GM12878 (cell line): ENCODE measurements around the gene MAP4. TPM values are rescaled to one million over a fixed set of nuclear protein-coding genes. Genes with fewer than 3 reads are reported as not detected.

ENCODE experiments used
- BACH1 ChIP-seq: fragments of 450-650 bp; IDR thresholded peaks from 2 replicates; pipeline ENCODE4 v1.6.1; 2017; ENCODE audit warnings: mild to moderate bottlenecking, borderline replicate concordance
- BCL11A ChIP-seq: IDR thresholded peaks from 2 replicates; pipeline ENCODE4 v1.6.1; 2011; ENCODE audit warnings: low read depth, low read length
- BRCA1 ChIP-seq: IDR thresholded peaks from 2 replicates; pipeline ENCODE4 v1.6.1; 2011; ENCODE audit warnings: low read depth, low read length, improper control_type of control experiment
- CREM ChIP-seq: IDR thresholded peaks from 2 replicates; pipeline ENCODE4 v1.6.1; 2014; ENCODE audit warnings: antibody characterized with exemption, low read depth
- CUX1 ChIP-seq: IDR thresholded peaks from 2 replicates; pipeline ENCODE4 v1.6.1; 2012; ENCODE audit warnings: improper control_type of control experiment, low read depth, low read length; ENCODE audit not compliant: insufficient replicate concordance
- E2F8 ChIP-seq: fragments of 450-650 bp; IDR thresholded peaks from 2 replicates; pipeline ENCODE4 v1.6.1; 2018; ENCODE audit warnings: mild to moderate bottlenecking, low read depth, moderate library complexity; ENCODE audit not compliant: partially characterized antibody
- FOXK2 ChIP-seq: fragments of 450-650 bp; IDR thresholded peaks from 2 replicates; pipeline ENCODE4 v1.6.1; 2017; ENCODE audit warnings: mild to moderate bottlenecking, moderate library complexity
- FOXM1 ChIP-seq: IDR thresholded peaks from 2 replicates; pipeline ENCODE4 v1.6.1; 2012; ENCODE audit warnings: low read depth, mild to moderate bottlenecking, inconsistent platforms, low read length, moderate library complexity
- HDAC6 ChIP-seq: fragments of 200-600 bp; sonication (generic); IDR thresholded peaks from one replicate; pipeline ENCODE4 v1.8.0; 2017; ENCODE audit warnings: antibody characterized with exemption; ENCODE audit not compliant: unreplicated experiment
- MYB ChIP-seq: fragments of 150-350 bp; IDR thresholded peaks from 2 replicates; pipeline ENCODE4 v1.6.1; 2014; ENCODE audit warnings: mild to moderate bottlenecking, low read depth, low read length, borderline replicate concordance
- NR2F1 ChIP-seq: fragments of 450-650 bp; conservative IDR thresholded peaks from 2 replicates; pipeline ENCODE4 v1.6.1; 2017; ENCODE audit warnings: mild to moderate bottlenecking
- RAD21 ChIP-seq: IDR thresholded peaks from 2 replicates; pipeline ENCODE4 v1.6.1; 2011; ENCODE audit warnings: mild to moderate bottlenecking, low read depth, low read length, moderate library complexity; ENCODE audit not compliant: insufficient read depth
- RB1 ChIP-seq: fragments of 450-650 bp; formaldehyde crosslinking; IDR thresholded peaks from 2 replicates; pipeline ENCODE4 v1.6.1; 2017; ENCODE audit warnings: mild to moderate bottlenecking, borderline replicate concordance
- SMC3 ChIP-seq: IDR thresholded peaks from 2 replicates; pipeline ENCODE4 v1.6.1; 2011; ENCODE audit warnings: low read length, improper control_type of control experiment, borderline replicate concordance
- SPI1 ChIP-seq: IDR thresholded peaks from 2 replicates; pipeline ENCODE4 v1.6.1; 2011; ENCODE audit warnings: low read depth, mild to moderate bottlenecking, low read length, moderate library complexity, borderline replicate concordance; ENCODE audit not compliant: insufficient read depth
- SREBF2 ChIP-seq: IDR thresholded peaks from 2 replicates; pipeline ENCODE4 v1.6.1; 2012; ENCODE audit warnings: mild to moderate bottlenecking, low read length
- STAT3 ChIP-seq: IDR thresholded peaks from 2 replicates; pipeline ENCODE4 v1.6.1; 2011; ENCODE audit warnings: low read depth, low read length, improper control_type of control experiment
- TAF1 ChIP-seq: IDR thresholded peaks from 2 replicates; pipeline ENCODE4 v1.6.1; 2011; ENCODE audit warnings: mild to moderate bottlenecking, low read depth, low read length, borderline replicate concordance
- TCF3 ChIP-seq: IDR thresholded peaks from 2 replicates; pipeline ENCODE4 v1.6.1; 2012; ENCODE audit warnings: low read depth, mild to moderate bottlenecking, low read length, borderline replicate concordance; ENCODE audit not compliant: insufficient read depth
- WRNIP1 ChIP-seq: IDR thresholded peaks from 2 replicates; pipeline ENCODE4 v1.6.1; 2011; ENCODE audit warnings: low read depth, low read length, improper control_type of control experiment, borderline replicate concordance
- ZNF217 ChIP-seq: fragments of 450-650 bp; IDR thresholded peaks from 2 replicates; pipeline ENCODE4 v1.6.1; 2017; ENCODE audit warnings: antibody characterized with exemption, mild to moderate bottlenecking
- ZNF24 ChIP-seq: fragments of 450-650 bp; IDR thresholded peaks from 2 replicates; pipeline ENCODE4 v1.6.1; 2017; ENCODE audit warnings: antibody characterized with exemption, mild to moderate bottlenecking
- polyA plus RNA-seq, 11 experiments: library from polyadenylated mRNA; depleted of rRNA in 4 of 11; unstranded in 6 of 11; stranded (reverse) in 5 of 11; fragments of >200 nt; fragmentation: Nextera tagmentation in 4 of 11; fragmentation: Illumina TruSeq in 1 of 11; extraction: Ambion mirVana in 4 of 11; extraction: Trizol in 1 of 11; gene quantifications; 1 replicate in 1 of 11; 2 replicates in 10 of 11; pipeline versions ENCODE4 v1.2.1 to v1.2.3, GENCODE V29; 2011 to 2016; ENCODE audit warnings: inconsistent platforms in 2 of 11, missing spikeins in 2 of 11, low read depth in 1 of 11
- total RNA-seq, 4 experiments: library from RNA; depleted of rRNA in 3 of 4; stranded (reverse); fragments of >200 nt in 3 of 4; fragmentation: Illumina TruSeq in 1 of 4; extraction: Trizol in 1 of 4; gene quantifications; 2 replicates each; pipeline versions ENCODE4 v1.2.1 to v1.2.3, GENCODE V29; 2013 to 2021

MAP4 gene
- total and polyA plus RNA-seq, 10 of the 15 experiments (the other 5 are each of a cell fraction or from before 2014, with no cell fraction given) = 22.2 to 145 (median 47.2) TPM

- no peak for TF ChIP-seq CUX1
- peak; percentile 54 for TF ChIP-seq NR2F1
- no peak for TF ChIP-seq SREBF2
- no peak for TF ChIP-seq HDAC6
- no peak for TF ChIP-seq RAD21
- TF ChIP-seq CREM = peak; percentile 66; the same call in 1 of the 2 replicates
- no peak for TF ChIP-seq WRNIP1
- peak; percentile 50; the same call in 1 of the 2 replicates for TF ChIP-seq BACH1
- TF ChIP-seq BCL11A = no peak
- TF ChIP-seq FOXK2 = peak; percentile 33; the same call in 1 of the 2 replicates
- TF ChIP-seq FOXM1 = no peak
- TF ChIP-seq RB1 = 0 out of 2 replicates have a peak, but pooled peaks have one; percentile 48
- TF ChIP-seq STAT3 = no peak
- no peak for TF ChIP-seq BRCA1
- no peak for TF ChIP-seq SPI1
- no peak for TF ChIP-seq SMC3
- 0 out of 2 replicates have a peak, but pooled peaks have one; percentile 6 for TF ChIP-seq TAF1
- 0 out of 2 replicates have a peak, but pooled peaks have one; percentile 24 for TF ChIP-seq TCF3
- no peak for TF ChIP-seq E2F8
- no peak for TF ChIP-seq MYB
- TF ChIP-seq ZNF217 = no peak
- TF ChIP-seq ZNF24 = no peak
Observed at GRCh38 chr3:47802734-47803479, 213.3 kb downstream of the MAP4 start, which contains the start of gene DHX30 (continued).
